ENCODE results near the gene ALDOA.

- TF ChIP-seq CTCF (IDR thresholded peaks at IDR 0.05) (peak in 4 of 7 experiments; percentile 35 to 41 (median 39)), POLR2A (IDR thresholded peaks at IDR 0.05) (no peak)
Observed at GRCh38 chr16:30068750-30069610, 3.4 kb downstream of the ALDOA start.
